Measurements from ENCODE around the gene TMBIM4.

GRCh38 chr12:66113471-66113870, 56.3 kb downstream of the TMBIM4 start:
- no peak for TF ChIP-seq EZH2 (IDR thresholded peaks at IDR 0.05; ENCODE audit: low read depth, unreplicated experiment)
- TF ChIP-seq CTCF (conservative IDR thresholded peaks at IDR 0.05; ENCODE audit: low read depth in 2 of 2) = no peak
- no peak for TF ChIP-seq POLR2AphosphoS5 (IDR thresholded peaks at IDR 0.05; ENCODE audit: low read depth)
- no peak for TF ChIP-seq EZH2phosphoT487 (IDR thresholded peaks at IDR 0.05; ENCODE audit: unreplicated experiment)
- TF ChIP-seq, protein P1, sequence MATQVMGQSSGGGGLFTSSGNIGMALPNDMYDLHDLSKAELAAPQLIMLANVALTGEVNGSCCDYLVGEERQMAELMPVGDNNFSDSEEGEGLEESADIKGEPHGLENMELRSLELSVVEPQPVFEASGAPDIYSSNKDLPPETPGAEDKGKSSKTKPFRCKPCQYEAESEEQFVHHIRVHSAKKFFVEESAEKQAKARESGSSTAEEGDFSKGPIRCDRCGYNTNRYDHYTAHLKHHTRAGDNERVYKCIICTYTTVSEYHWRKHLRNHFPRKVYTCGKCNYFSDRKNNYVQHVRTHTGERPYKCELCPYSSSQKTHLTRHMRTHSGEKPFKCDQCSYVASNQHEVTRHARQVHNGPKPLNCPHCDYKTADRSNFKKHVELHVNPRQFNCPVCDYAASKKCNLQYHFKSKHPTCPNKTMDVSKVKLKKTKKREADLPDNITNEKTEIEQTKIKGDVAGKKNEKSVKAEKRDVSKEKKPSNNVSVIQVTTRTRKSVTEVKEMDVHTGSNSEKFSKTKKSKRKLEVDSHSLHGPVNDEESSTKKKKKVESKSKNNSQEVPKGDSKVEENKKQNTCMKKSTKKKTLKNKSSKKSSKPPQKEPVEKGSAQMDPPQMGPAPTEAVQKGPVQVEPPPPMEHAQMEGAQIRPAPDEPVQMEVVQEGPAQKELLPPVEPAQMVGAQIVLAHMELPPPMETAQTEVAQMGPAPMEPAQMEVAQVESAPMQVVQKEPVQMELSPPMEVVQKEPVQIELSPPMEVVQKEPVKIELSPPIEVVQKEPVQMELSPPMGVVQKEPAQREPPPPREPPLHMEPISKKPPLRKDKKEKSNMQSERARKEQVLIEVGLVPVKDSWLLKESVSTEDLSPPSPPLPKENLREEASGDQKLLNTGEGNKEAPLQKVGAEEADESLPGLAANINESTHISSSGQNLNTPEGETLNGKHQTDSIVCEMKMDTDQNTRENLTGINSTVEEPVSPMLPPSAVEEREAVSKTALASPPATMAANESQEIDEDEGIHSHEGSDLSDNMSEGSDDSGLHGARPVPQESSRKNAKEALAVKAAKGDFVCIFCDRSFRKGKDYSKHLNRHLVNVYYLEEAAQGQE (IDR thresholded peaks at IDR 0.05; ENCODE audit: unreplicated experiment) = no peak
- TF ChIP-seq, protein P2, sequence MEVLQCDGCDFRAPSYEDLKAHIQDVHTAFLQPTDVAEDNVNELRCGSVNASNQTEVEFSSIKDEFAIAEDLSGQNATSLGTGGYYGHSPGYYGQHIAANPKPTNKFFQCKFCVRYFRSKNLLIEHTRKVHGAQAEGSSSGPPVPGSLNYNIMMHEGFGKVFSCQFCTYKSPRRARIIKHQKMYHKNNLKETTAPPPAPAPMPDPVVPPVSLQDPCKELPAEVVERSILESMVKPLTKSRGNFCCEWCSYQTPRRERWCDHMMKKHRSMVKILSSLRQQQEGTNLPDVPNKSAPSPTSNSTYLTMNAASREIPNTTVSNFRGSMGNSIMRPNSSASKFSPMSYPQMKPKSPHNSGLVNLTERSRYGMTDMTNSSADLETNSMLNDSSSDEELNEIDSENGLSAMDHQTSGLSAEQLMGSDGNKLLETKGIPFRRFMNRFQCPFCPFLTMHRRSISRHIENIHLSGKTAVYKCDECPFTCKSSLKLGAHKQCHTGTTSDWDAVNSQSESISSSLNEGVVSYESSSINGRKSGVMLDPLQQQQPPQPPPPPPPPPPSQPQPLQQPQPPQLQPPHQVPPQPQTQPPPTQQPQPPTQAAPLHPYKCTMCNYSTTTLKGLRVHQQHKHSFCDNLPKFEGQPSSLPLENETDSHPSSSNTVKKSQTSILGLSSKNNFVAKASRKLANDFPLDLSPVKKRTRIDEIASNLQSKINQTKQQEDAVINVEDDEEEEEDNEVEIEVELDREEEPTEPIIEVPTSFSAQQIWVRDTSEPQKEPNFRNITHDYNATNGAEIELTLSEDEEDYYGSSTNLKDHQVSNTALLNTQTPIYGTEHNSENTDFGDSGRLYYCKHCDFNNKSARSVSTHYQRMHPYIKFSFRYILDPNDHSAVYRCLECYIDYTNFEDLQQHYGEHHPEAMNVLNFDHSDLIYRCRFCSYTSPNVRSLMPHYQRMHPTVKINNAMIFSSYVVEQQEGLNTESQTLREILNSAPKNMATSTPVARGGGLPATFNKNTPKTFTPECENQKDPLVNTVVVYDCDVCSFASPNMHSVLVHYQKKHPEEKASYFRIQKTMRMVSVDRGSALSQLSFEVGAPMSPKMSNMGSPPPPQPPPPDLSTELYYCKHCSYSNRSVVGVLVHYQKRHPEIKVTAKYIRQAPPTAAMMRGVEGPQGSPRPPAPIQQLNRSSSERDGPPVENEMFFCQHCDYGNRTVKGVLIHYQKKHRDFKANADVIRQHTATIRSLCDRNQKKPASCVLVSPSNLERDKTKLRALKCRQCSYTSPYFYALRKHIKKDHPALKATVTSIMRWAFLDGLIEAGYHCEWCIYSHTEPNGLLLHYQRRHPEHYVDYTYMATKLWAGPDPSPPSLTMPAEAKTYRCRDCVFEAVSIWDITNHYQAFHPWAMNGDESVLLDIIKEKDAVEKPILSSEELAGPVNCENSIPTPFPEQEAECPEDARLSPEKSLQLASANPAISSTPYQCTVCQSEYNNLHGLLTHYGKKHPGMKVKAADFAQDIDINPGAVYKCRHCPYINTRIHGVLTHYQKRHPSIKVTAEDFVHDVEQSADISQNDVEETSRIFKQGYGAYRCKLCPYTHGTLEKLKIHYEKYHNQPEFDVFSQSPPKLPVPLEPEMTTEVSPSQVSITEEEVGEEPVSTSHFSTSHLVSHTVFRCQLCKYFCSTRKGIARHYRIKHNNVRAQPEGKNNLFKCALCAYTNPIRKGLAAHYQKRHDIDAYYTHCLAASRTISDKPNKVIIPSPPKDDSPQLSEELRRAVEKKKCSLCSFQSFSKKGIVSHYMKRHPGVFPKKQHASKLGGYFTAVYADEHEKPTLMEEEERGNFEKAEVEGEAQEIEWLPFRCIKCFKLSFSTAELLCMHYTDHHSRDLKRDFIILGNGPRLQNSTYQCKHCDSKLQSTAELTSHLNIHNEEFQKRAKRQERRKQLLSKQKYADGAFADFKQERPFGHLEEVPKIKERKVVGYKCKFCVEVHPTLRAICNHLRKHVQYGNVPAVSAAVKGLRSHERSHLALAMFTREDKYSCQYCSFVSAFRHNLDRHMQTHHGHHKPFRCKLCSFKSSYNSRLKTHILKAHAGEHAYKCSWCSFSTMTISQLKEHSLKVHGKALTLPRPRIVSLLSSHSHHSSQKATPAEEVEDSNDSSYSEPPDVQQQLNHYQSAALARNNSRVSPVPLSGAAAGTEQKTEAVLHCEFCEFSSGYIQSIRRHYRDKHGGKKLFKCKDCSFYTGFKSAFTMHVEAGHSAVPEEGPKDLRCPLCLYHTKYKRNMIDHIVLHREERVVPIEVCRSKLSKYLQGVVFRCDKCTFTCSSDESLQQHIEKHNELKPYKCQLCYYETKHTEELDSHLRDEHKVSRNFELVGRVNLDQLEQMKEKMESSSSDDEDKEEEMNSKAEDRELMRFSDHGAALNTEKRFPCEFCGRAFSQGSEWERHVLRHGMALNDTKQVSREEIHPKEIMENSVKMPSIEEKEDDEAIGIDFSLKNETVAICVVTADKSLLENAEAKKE (CRISPR knock-in tag; IDR thresholded peaks at IDR 0.05) = no peak
- TF ChIP-seq ZNF331 (CRISPR knock-in tag; IDR thresholded peaks at IDR 0.05; ENCODE audit: low read depth) = no peak
